Activated CD8-positive, alpha-beta T cell treated with anti-CD3 and anti-CD28 coated beads for 36 hours (primary cell): ENCODE results near the gene DENND5B. TPM values are rescaled to one million over a fixed set of nuclear protein-coding genes. Genes with fewer than 3 reads are reported as not detected.

Experiments used
- ATAC-seq: fragments of 200-7000 bp; cut with Tn5 transposase; one replicate; pipeline ENCODE4 v1.10.0; 2021; ENCODE audit warnings: mild to moderate bottlenecking, moderate library complexity
- CTCF ChIA-PET: fragments of 350-600 bp; sonication (Branson Sonifier 250); formaldehyde crosslinking; loops from one replicate; lab custom pipeline; 2021; ENCODE audit warnings: antibody characterized with exemption; lab: Charles Lee
- POLR2A ChIA-PET: fragments of 350-600 bp; sonication (Branson Sonifier 250); formaldehyde crosslinking; loops from one replicate; lab custom pipeline; 2021; ENCODE audit warnings: antibody characterized with exemption; lab: Charles Lee
- DNase-seq: peaks from one replicate; pipeline ENCODE4 v3.0.0-alpha.2; 2020
- H3K27ac Mint-ChIP-seq: one replicate; pipeline ENCODE4 v1.8.0; 2021; ENCODE audit warnings: mild to moderate bottlenecking, mixed read lengths
- H3K27me3 Mint-ChIP-seq: one replicate; pipeline ENCODE4 v1.8.0; 2021; ENCODE audit warnings: mixed read lengths
- H3K36me3 Mint-ChIP-seq: one replicate; pipeline ENCODE4 v1.8.0; 2021; ENCODE audit warnings: low read depth, mixed read lengths
- H3K4me1 Mint-ChIP-seq: one replicate; pipeline ENCODE4 v1.8.0; 2021; ENCODE audit warnings: low read depth, mixed read lengths
- H3K4me3 Mint-ChIP-seq: one replicate; pipeline ENCODE4 v1.8.0; 2021; ENCODE audit warnings: mild to moderate bottlenecking, moderate library complexity, mixed read lengths
- H3K9me3 Mint-ChIP-seq: one replicate; pipeline ENCODE4 v1.8.0; 2021; ENCODE audit warnings: mixed read lengths
- intact Hi-C: fragments of 100-400 bp; cut with micrococcal nuclease; formaldehyde crosslinking; loops from one replicate; pipeline ENCODE4 v1.10.0; 2022
- total RNA-seq, 2 experiments: library from RNA; stranded (reverse); gene quantifications; one replicate each; pipeline ENCODE4 v1.2.3, GENCODE V29; 2021
- TF ChIP-seq, protein P1 (sequence below): fragments of 200-600 bp; IDR thresholded peaks from one replicate; pipeline ENCODE4 v1.8.0; 2022; ENCODE audit warnings: antibody characterized with exemption, mild to moderate bottlenecking

Gene DENND5B
- total RNA-seq, 2 experiments from 2014 or later, result 0.31 to 0.43 TPM

DNA sequence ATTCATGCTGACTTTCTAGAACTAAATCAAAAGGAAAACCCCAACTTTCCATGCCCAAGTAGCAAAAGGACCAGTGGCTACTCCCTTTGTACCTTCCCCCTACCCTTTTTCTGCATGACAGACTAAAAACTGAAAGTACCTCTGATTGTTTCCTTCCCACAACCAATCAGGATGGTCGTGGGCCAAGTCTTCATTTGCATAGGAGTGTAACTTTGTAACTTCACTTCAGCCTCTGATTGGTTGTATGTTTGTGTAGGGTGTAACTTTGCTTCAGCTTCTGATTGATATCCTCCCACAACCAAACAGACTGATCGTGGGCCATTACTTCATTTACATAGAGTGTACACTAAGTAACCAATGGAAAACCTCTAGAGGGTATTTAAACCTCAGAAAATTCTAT, 96.5 kb downstream of the DENND5B start:
- intact Hi-C loops, result no loop called here
- Mint-ChIP-seq H3K36me3 (no peaks in the 10 kb centered on the region), H3K27me3 (peaks cover 5% of the 10 kb centered on the region), H3K4me1 (no peaks in the 10 kb centered on the region), H3K27ac (no peak overlapping the region), H3K4me3 (no peak overlapping the region), H3K9me3 (no peaks in the 10 kb centered on the region)
- TF ChIP-seq, protein P1, sequence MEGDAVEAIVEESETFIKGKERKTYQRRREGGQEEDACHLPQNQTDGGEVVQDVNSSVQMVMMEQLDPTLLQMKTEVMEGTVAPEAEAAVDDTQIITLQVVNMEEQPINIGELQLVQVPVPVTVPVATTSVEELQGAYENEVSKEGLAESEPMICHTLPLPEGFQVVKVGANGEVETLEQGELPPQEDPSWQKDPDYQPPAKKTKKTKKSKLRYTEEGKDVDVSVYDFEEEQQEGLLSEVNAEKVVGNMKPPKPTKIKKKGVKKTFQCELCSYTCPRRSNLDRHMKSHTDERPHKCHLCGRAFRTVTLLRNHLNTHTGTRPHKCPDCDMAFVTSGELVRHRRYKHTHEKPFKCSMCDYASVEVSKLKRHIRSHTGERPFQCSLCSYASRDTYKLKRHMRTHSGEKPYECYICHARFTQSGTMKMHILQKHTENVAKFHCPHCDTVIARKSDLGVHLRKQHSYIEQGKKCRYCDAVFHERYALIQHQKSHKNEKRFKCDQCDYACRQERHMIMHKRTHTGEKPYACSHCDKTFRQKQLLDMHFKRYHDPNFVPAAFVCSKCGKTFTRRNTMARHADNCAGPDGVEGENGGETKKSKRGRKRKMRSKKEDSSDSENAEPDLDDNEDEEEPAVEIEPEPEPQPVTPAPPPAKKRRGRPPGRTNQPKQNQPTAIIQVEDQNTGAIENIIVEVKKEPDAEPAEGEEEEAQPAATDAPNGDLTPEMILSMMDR, result no peak
- DNase-seq (no peak), ATAC-seq (no peak)
- CTCF ChIA-PET, result no interaction called here
- POLR2A ChIA-PET, result no interaction called here

GRCh38 chr12:31492599-31493196, 98.2 kb downstream of the DENND5B start:
- intact Hi-C loops, result no loop called here
- H3K4me1 Mint-ChIP-seq, result no peaks in the 10 kb centered on the region
- H3K4me3 Mint-ChIP-seq, result no peak overlapping the region
- ChIA-PET CTCF (interaction anchor here (1.1 kb wide), 1 partner anchor 22 kb away, joined by 3 read pairs; no protein-coding TSS in a partner anchor), POLR2A (no interaction called here)
- no peaks in the 10 kb centered on the region for H3K36me3 Mint-ChIP-seq
- H3K27me3 Mint-ChIP-seq, result peaks cover 3% of the 10 kb centered on the region
- TF ChIP-seq, protein P1, result no peak
- no peaks in the 10 kb centered on the region for H3K9me3 Mint-ChIP-seq
- no peak overlapping the region for H3K27ac Mint-ChIP-seq
- ATAC-seq (no peak), DNase-seq (no peak)

GRCh38 chr12:31491841-31492598, 98.9 kb downstream of the DENND5B start:
- no peaks in the 10 kb centered on the region for H3K9me3 Mint-ChIP-seq
- H3K4me3 Mint-ChIP-seq, result no peak overlapping the region
- intact Hi-C loops, result no loop called here
- H3K36me3 Mint-ChIP-seq, result no peaks in the 10 kb centered on the region
- ChIA-PET CTCF (interaction anchor here (1.1 kb wide), 1 partner anchor 21 kb away, joined by 3 read pairs; no protein-coding TSS in a partner anchor), POLR2A (no interaction called here)
- no peak overlapping the region for H3K27ac Mint-ChIP-seq
- H3K27me3 Mint-ChIP-seq, result peaks cover 3% of the 10 kb centered on the region
- ATAC-seq (no peak), DNase-seq (no peak)
- TF ChIP-seq, protein P1, result no peak
- H3K4me1 Mint-ChIP-seq, result no peaks in the 10 kb centered on the region

GRCh38 chr12:31491241-31491794, 99.6 kb downstream of the DENND5B start:
- TF ChIP-seq, protein P1, result no peak
- ChIA-PET POLR2A (no interaction called here), CTCF (interaction anchor here (1.1 kb wide), 1 partner anchor 20 kb away, joined by 3 read pairs; no protein-coding TSS in a partner anchor)
- Mint-ChIP-seq H3K9me3 (no peaks in the 10 kb centered on the region), H3K27ac (no peak overlapping the region), H3K36me3 (no peaks in the 10 kb centered on the region), H3K4me1 (no peaks in the 10 kb centered on the region), H3K27me3 (peaks cover 3% of the 10 kb centered on the region), H3K4me3 (no peak overlapping the region)
- intact Hi-C loops, result no loop called here
- DNase-seq, result no peak
- no peak for ATAC-seq
